IPS-15b (cell line): Measurements from ENCODE around the gene GVQW3.

Source experiments
- H3K27me3 ChIP-seq: one replicate; pipeline ENCODE4 v1.6.1; 2013; ENCODE audit warnings: low read length; ENCODE audit not compliant: control insufficient read depth, insufficient read depth
- H3K36me3 ChIP-seq: one replicate; pipeline ENCODE4 v1.6.1; 2013; ENCODE audit warnings: low read length; ENCODE audit not compliant: control insufficient read depth, insufficient read depth
- H3K4me1 ChIP-seq: one replicate; pipeline ENCODE4 v1.6.1; 2013; ENCODE audit warnings: mild to moderate bottlenecking, low read length; ENCODE audit not compliant: control insufficient read depth, insufficient read depth
- H3K4me3 ChIP-seq: one replicate; pipeline ENCODE4 v1.5.1; 2013; ENCODE audit warnings: low read depth, low read length
- H3K9ac ChIP-seq: one replicate; pipeline ENCODE4 v1.6.1; 2013; ENCODE audit warnings: low read depth, mild to moderate bottlenecking, low read length
- H3K9me3 ChIP-seq: one replicate; pipeline ENCODE4 v1.6.1; 2013; ENCODE audit warnings: mild to moderate bottlenecking, low read length; ENCODE audit not compliant: control insufficient read depth, insufficient read depth

GVQW3 gene

DNA sequence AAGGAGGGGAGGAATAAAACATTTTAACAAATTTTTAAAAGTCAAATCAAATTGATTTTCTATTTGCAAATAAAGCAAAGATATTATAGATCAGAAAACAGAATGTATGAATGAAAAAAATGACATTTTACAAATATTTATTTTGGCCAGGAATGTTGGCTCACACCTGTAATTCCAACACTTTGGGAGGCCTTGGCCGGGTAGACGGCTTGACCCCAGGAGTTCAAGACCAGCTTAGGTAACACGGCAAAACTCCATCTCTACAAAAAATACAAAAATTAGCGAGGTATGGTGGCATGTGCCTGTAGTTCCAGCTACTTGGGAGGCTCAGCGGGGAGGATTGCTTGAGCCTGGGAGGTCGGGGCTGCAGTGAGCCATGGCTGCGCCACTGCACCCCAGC lies 18.4 kb upstream of the GVQW3 start:
- no peak overlapping the region for H3K4me3 ChIP-seq
- H3K36me3 ChIP-seq, result no peaks in the 10 kb centered on the region
- no peaks in the 10 kb centered on the region for H3K27me3 ChIP-seq
- no peak overlapping the region for H3K9ac ChIP-seq
- no peaks in the 10 kb centered on the region for H3K9me3 ChIP-seq
- H3K4me1 ChIP-seq, result peaks cover 2% of the 10 kb centered on the region

DNA sequence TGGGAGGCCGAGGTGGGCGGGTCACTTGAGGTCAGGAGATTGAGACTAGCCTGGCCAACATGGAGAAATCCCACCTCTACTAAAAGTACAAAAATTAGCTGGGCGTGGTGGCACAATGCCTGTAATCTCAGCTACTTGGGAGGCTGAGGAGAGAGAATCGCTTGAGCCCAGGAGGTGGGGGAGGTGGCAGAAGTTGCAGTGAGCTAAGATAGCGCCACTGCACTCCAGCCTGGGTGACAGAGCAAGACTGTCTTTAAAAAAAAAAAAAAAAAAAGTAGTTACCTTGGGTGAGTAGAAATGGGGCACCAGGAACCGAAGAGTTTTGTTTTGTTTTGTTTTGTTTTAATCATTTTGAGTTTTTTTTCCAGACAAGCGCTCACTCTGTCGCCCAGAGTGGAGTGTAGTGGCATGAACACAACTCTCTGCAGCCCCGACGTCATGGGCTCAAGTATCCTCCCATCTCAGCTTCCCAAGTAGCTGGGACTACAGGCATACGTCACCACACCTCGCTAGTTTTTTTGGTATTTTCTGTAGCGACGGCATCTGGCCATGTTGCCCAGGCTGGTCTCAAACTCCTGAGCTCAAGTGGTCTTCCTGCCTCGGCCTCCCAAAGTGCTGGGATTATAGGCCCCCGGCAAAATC lies 16.0 kb upstream of the GVQW3 start:
- Histone ChIP-seq H3K9ac (no peak overlapping the region), H3K27me3 (no peaks in the 10 kb centered on the region), H3K9me3 (no peaks in the 10 kb centered on the region), H3K4me1 (peaks cover 2% of the 10 kb centered on the region), H3K36me3 (no peaks in the 10 kb centered on the region), H3K4me3 (no peak overlapping the region)

DNA sequence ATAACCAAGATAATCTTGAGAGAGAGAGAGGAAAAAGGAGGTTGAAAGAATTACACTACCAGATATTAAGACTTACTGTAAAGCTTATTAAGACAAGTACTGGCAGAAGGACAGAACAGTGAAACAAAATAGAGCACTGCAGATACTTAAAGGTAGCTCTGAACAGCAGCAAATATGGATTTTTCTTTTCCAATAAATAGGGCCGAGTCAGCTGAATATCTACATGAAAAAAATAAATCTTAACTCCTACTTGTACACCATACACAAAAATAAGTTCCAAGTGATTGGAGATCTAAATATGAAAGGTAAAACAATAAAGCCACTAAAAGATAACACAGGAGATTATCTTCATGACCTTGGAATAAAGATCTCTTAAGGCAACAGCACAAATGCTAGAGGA lies 12.6 kb upstream of the GVQW3 start:
- Histone ChIP-seq H3K9ac (no peak overlapping the region), H3K9me3 (no peaks in the 10 kb centered on the region)

DNA sequence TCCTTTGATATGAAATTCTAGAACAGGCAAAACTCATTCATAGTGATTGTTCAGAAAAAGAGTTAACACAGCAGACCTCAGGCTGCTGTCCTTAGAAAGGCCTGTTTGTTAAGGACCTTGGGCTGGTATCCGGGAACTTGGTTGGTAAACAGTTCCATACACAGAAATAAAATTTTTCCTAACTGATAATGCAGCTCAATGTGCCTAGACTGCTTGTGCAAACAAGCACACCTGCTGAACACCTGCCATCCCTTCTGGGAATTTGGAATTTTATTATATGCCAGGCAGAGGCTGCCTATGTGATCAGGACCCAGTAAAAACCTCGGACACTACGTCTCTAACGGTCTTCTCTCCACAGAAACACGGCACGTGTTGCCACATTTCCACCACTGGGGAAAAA lies 11.7 kb upstream of the GVQW3 start:
- Histone ChIP-seq H3K27me3 (no peaks in the 10 kb centered on the region), H3K4me3 (no peak overlapping the region), H3K9ac (no peak overlapping the region), H3K36me3 (no peaks in the 10 kb centered on the region), H3K9me3 (no peaks in the 10 kb centered on the region), H3K4me1 (peaks cover 2% of the 10 kb centered on the region)

More for the DNA sequence above, 12.6 kb upstream of the GVQW3 start:
- Histone ChIP-seq H3K27me3 (no peaks in the 10 kb centered on the region), H3K4me1 (peaks cover 2% of the 10 kb centered on the region), H3K4me3 (no peak overlapping the region), H3K36me3 (no peaks in the 10 kb centered on the region)

DNA sequence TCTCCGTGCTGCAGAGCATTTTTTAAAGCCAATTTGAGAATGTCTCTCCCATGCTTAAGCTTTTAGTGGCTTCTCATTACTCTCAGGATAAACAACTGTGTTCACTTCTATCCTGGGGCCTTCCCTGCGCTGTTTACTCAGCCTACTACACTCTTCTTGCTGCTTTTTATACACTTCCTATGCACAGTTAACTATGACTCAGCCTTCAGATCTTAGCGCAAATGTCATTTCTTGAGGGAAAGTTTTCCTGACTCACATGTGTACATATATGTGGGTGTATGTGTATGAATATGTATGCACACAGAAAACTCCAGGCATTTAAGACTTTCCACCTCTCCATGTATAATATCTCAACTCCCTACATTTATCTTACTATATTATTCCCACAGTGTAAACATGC lies 10.0 kb upstream of the GVQW3 start:
- no peaks in the 10 kb centered on the region for H3K9me3 ChIP-seq
- H3K9ac ChIP-seq, result no peak overlapping the region
- no peaks in the 10 kb centered on the region for H3K36me3 ChIP-seq
- H3K4me1 ChIP-seq, result no peaks in the 10 kb centered on the region
- H3K27me3 ChIP-seq, result no peaks in the 10 kb centered on the region
- no peak overlapping the region for H3K4me3 ChIP-seq

DNA sequence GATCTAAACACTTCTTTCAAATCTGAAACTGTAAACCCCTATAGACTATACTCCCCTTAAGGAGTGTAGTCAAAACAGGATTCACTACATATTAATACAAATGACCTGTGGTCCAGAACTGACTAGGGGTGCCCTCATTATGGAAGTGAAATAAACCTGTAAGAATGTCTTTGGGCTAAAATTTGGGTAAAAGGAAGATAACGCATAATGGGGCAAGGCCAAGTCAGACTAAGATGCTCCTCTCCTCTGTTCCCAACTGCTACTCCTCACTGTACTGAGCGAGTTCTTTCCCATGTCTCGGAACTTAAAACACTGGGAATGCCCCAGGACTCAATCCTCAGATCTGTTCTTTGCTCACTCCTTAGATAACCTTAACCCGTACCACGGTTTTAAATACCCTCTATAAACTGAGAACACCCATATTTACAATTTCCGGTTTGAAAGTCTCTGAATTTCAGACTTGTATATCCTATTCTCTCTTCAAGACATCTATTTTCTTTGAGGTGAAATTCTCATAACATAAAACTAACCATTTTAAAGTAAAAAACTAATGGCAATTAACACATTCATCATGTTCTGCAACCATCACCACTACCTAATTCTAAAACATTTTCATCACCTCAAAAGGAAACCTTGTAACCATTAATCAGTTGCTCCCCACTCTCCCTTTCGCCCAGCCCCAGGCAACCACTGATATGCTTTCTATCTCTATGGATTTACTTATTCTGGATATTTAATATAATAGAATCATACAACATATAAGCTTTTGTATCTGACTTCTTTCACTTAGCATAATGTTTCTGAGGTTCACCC lies 4.2 kb upstream of the GVQW3 start:
- no peaks in the 10 kb centered on the region for H3K36me3 ChIP-seq
- H3K9me3 ChIP-seq, result no peaks in the 10 kb centered on the region
- H3K4me1 ChIP-seq, result peaks cover under 1% of the 10 kb centered on the region
- no peaks in the 10 kb centered on the region for H3K27me3 ChIP-seq
- no peak overlapping the region for H3K4me3 ChIP-seq
- H3K9ac ChIP-seq, result no peak overlapping the region

DNA sequence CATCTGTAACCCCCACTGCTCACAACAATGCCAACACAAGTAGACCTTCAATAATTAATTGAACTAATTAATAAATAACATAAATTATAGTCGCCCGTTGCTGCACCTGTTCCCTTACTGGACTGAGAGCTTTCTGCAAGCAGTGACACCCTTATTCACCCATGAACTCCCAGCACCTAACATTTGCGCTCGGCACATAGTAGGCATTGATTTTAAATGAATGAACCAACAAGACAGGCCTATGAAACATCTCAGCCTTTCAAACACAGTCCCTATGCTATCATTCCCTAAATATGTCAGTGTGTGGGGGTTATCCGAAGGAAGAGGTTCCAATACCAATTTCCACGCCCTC lies 1.3 kb upstream of the GVQW3 start:
- no peaks in the 10 kb centered on the region for H3K9me3 ChIP-seq
- H3K36me3 ChIP-seq, result no peaks in the 10 kb centered on the region
- peaks cover 2% of the 10 kb centered on the region for H3K4me1 ChIP-seq
- H3K9ac ChIP-seq, result no peak overlapping the region
- H3K4me3 ChIP-seq, result peak overlapping the region; percentile 81
- H3K27me3 ChIP-seq, result no peaks in the 10 kb centered on the region

DNA sequence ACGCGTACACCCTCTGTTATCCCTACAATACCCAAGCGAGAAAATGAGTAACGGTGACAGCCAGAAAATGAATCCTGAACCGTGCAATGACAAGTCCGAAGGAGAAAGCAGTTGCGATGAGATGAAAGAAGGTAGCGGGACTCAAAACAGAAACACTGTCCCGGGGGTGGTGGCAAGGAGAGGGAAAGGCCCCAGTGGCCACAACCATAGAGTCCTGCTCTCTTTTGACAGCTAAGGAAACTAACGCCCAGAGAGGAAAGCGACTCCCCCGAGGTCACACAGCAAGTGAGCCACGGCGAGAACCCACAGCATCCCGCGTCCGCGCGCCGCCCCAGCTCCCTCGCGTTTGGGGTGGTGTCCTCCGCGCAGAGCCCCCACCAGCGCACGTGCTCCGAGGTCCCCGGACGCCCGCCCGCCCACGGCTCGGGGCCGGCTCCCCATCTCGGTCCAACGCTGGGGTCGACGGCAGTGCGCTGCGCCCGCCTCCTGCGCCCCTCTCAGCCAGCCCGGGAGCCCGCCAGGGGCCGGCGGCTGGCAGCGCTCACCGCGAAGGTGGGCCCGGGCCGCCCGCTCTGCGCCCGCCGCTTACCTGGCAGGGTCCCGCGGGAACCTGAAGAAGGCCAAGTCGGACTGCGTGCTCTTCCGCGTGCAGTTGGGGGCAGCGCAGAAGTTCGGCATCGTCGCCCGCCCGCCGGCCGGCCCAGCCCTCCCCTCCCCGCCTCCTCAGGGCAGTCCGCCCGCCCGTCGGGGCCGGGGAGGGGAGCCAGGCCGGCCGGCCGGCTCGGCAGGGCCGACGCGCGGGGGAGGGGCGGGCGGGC lies 755 bp upstream of the GVQW3 start:
- H3K4me1 ChIP-seq, result peaks cover 2% of the 10 kb centered on the region
- no peaks in the 10 kb centered on the region for H3K27me3 ChIP-seq
- H3K4me3 ChIP-seq, result peak overlapping the region; percentile 81
- H3K36me3 ChIP-seq, result no peaks in the 10 kb centered on the region
- H3K9me3 ChIP-seq, result no peaks in the 10 kb centered on the region
- H3K9ac ChIP-seq, result no peak overlapping the region

DNA sequence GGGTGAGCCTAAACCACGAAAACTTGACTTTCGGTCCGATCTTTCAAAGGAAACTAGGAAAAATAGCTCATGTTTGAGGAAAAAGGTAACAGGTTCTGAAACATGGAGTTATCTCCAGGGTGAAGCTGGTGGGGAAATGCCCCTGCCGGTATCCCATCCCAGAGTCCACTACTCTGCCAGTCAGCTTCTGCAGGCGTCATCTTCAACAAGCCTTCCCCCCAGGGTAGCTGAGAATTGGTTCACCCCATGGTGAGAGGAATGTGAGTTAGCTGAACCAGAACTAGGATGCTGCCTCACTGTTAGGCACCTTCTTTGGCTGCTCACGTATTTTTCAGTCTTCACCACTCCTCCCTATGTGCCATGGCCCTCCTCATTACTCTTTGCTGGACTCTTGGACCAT lies 1.1 kb downstream of the GVQW3 start:
- no peaks in the 10 kb centered on the region for H3K9me3 ChIP-seq
- peaks cover 2% of the 10 kb centered on the region for H3K4me1 ChIP-seq
- no peak overlapping the region for H3K9ac ChIP-seq
- no peaks in the 10 kb centered on the region for H3K27me3 ChIP-seq
- H3K4me3 ChIP-seq, result peak overlapping the region; percentile 96
- H3K36me3 ChIP-seq, result no peaks in the 10 kb centered on the region

DNA sequence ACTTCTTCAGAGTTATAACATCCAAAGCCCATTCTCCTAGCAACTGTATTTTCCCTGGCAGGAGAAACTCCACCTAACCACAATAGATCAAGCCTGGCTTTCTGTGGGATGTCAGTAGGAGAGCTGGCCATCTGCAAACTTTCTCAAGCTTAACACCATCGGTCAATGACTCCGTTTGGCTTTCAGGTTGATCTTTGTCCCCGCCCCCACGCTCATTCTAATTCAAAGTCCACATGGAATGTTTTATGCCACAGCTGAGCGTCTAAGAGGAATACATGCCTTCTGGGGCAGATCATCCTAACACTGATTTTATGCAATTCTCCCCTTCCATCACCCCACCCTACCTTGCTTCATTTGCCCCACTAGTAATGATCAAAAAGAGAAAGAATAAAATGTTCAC lies 4.8 kb downstream of the GVQW3 start:
- H3K4me1 ChIP-seq, result peaks cover 2% of the 10 kb centered on the region
- H3K4me3 ChIP-seq, result no peak overlapping the region
- H3K27me3 ChIP-seq, result no peaks in the 10 kb centered on the region
- H3K36me3 ChIP-seq, result no peaks in the 10 kb centered on the region
- no peaks in the 10 kb centered on the region for H3K9me3 ChIP-seq
- no peak overlapping the region for H3K9ac ChIP-seq

DNA sequence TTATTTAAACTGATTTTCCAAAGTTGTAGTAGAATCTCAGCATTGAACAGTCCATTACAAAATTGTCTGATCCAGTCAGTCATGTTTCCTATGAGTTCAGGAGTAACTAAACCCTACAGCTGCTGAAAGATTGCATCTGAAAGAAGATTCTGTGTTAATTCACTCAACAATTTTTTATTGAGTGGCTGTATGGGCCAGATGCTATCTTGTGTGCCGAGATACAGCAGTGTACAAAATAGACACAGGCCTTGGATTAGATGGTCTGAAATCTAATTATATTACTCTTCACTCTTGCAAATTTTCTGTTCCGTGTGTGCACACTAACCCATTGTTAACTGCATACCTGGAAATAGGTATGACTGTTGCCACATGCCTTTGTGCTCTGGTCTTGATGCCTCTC lies 7.3 kb downstream of the GVQW3 start:
- Histone ChIP-seq H3K4me1 (no peaks in the 10 kb centered on the region), H3K9ac (no peak overlapping the region), H3K27me3 (no peaks in the 10 kb centered on the region), H3K4me3 (no peak overlapping the region), H3K36me3 (no peaks in the 10 kb centered on the region), H3K9me3 (no peaks in the 10 kb centered on the region)

DNA sequence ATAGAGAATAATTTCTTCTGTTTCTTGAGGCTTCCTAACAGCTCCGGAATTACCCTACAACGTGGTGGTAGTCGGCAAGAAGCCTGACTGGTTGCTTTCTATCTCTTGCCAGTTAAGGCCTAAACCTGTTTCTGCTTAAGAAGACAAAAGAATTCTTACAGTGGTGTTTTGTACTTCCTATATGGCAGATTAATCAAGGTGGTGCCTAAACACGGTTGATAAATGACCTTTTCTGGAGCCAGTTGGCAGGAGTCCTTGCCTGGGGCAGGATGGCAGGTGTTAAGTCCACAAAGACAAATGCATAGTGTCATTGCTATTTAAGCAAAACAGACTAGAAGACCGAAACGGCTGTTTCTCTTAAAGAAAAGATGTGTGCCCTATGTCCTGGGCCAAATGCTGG lies 9.9 kb downstream of the GVQW3 start:
- Histone ChIP-seq H3K9ac (no peak overlapping the region), H3K9me3 (no peaks in the 10 kb centered on the region), H3K4me1 (no peaks in the 10 kb centered on the region), H3K27me3 (no peaks in the 10 kb centered on the region), H3K4me3 (no peak overlapping the region), H3K36me3 (no peaks in the 10 kb centered on the region)
